SK-N-SH treated with all-trans-retinoic acid at 6 μM for 48 hours (cell line): ENCODE data around the gene SYNGAP1.

Source experiments
- ARNTL ChIP-seq: fragments of 450-650 bp; formaldehyde crosslinking; IDR thresholded peaks from 2 replicates; pipeline ENCODE4 v1.5.0; 2020; ENCODE audit warnings: low read depth, mild to moderate bottlenecking, moderate library complexity, borderline replicate concordance
- BACH2 ChIP-seq: fragments of 250-450 bp; sonication (Bioruptor Pico); IDR thresholded peaks from 2 replicates; pipeline ENCODE4 v1.9.0; 2021; ENCODE audit warnings: mild to moderate bottlenecking, borderline replicate concordance
- CREB5 ChIP-seq: fragments of 250-450 bp; sonication (Bioruptor Pico); IDR thresholded peaks from 2 replicates; pipeline ENCODE4 v1.5.1; 2020; ENCODE audit warnings: low read depth, mild to moderate bottlenecking, moderate library complexity
- CSDC2 ChIP-seq: fragments of 250-450 bp; sonication (Bioruptor Pico); IDR thresholded peaks from 2 replicates; pipeline ENCODE4 v1.5.0; 2020; ENCODE audit warnings: mild to moderate bottlenecking, moderate library complexity
- CSRNP3 ChIP-seq: fragments of 250-450 bp; sonication (Bioruptor Pico); IDR thresholded peaks from 2 replicates; pipeline ENCODE4 v1.5.1; 2021; ENCODE audit warnings: mild to moderate bottlenecking, moderate library complexity
- GLIS3 ChIP-seq: fragments of 250-450 bp; sonication (Bioruptor Pico); IDR thresholded peaks from 2 replicates; pipeline ENCODE4 v1.5.0; 2020; ENCODE audit warnings: mild to moderate bottlenecking, moderate library complexity
- PATZ1 ChIP-seq: fragments of 250-450 bp; sonication (Bioruptor Pico); IDR thresholded peaks from 2 replicates; pipeline ENCODE4 v1.8.0; 2020; ENCODE audit warnings: mild to moderate bottlenecking, moderate library complexity, borderline replicate concordance
- RARB ChIP-seq: fragments of 250-450 bp; sonication (Bioruptor Pico); IDR thresholded peaks from 2 replicates; pipeline ENCODE4 v1.8.0; 2021; ENCODE audit warnings: mild to moderate bottlenecking, moderate library complexity
- SNAI2 ChIP-seq: fragments of 250-450 bp; sonication (Bioruptor Pico); IDR thresholded peaks from 2 replicates; pipeline ENCODE4 v1.5.0; 2020; ENCODE audit warnings: mild to moderate bottlenecking, moderate library complexity
- TCF4 ChIP-seq: fragments of 250-450 bp; sonication (Bioruptor Pico); IDR thresholded peaks from 2 replicates; pipeline ENCODE4 v1.8.0; 2021; ENCODE audit warnings: mild to moderate bottlenecking, moderate library complexity, borderline replicate concordance
- ZFP3 ChIP-seq: fragments of 250-450 bp; sonication (Bioruptor Pico); IDR thresholded peaks from 2 replicates; pipeline ENCODE4 v1.5.0; 2020; ENCODE audit warnings: mild to moderate bottlenecking, moderate library complexity

- no peak for TF ChIP-seq CSRNP3
- TF ChIP-seq BACH2 (CRISPR knock-in tag), result no peak
- no peak for TF ChIP-seq SNAI2 (CRISPR knock-in tag)
- TF ChIP-seq ZFP3 (CRISPR knock-in tag), result 0 out of 2 replicates have a peak, but pooled peaks have one; percentile 8
- TF ChIP-seq GLIS3 (CRISPR knock-in tag), result no peak
- TF ChIP-seq PATZ1 (CRISPR knock-in tag), result no peak
- no peak for TF ChIP-seq CREB5 (CRISPR knock-in tag)
- TF ChIP-seq CSDC2, result no peak
- TF ChIP-seq ARNTL, result no peak
- no peak for TF ChIP-seq TCF4 (CRISPR knock-in tag)
- TF ChIP-seq RARB (CRISPR knock-in tag), result no peak
These were observed 34.4 kb downstream of the SYNGAP1 start, which contains the start of gene ZBTB9 for GRCh38 chr6:33454009-33454946.
